ENCODE results near the gene RUBCN. TPM values are rescaled to one million over a fixed set of nuclear protein-coding genes. Genes with fewer than 3 reads are reported as not detected.

RUBCN gene
- total RNA-seq, 1 donor from 2014 or later, result 28.2 TPM

DNA sequence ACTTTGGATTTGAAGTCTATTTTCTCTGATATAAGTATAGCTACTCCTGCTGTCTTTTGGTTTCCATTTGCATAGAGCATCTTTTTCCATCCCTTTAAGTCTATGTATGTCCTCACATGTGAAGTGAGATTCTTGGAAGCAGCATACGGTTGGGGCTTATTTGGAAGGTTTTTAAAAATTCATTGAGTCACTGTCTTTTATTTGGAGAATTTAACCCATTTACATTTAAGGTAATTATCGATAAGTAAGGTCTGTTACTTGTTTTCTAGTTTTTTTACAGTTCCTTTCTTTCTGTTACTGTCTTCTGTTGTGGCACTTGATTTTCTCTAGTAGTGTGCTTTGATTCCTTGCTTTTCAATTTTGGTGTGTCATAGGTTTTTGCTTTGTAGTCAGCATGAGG is 14.0 kb downstream of the RUBCN start:
- Mint-ChIP-seq H3K4me3 (ENCODE audit: unreplicated experiment) (no peak overlapping the region), H3K27ac (ENCODE audit: unreplicated experiment) (no peak overlapping the region), H3K36me3 (ENCODE audit: low read depth, unreplicated experiment) (peaks cover 8% of the 10 kb centered on the region), H3K4me1 (ENCODE audit: low read depth, unreplicated experiment) (peaks cover 11% of the 10 kb centered on the region), H3K27me3 (ENCODE audit: low read depth, unreplicated experiment) (no peaks in the 10 kb centered on the region), H3K9me3 (ENCODE audit: unreplicated experiment) (no peaks in the 10 kb centered on the region)
- DNase-seq (ENCODE audit: low read depth) (no peak), FAIRE-seq (no peak)
- no peak overlapping the region for H3K9ac ChIP-seq (ENCODE audit: low read length)
- H3K27ac ChIP-seq (ENCODE audit: low read depth, low read length), result no peak overlapping the region
- TF ChIP-seq EZH2 (IDR thresholded peaks at IDR 0.05; ENCODE audit: insufficient read depth, low read length), result no peak
- TF ChIP-seq, protein P1, sequence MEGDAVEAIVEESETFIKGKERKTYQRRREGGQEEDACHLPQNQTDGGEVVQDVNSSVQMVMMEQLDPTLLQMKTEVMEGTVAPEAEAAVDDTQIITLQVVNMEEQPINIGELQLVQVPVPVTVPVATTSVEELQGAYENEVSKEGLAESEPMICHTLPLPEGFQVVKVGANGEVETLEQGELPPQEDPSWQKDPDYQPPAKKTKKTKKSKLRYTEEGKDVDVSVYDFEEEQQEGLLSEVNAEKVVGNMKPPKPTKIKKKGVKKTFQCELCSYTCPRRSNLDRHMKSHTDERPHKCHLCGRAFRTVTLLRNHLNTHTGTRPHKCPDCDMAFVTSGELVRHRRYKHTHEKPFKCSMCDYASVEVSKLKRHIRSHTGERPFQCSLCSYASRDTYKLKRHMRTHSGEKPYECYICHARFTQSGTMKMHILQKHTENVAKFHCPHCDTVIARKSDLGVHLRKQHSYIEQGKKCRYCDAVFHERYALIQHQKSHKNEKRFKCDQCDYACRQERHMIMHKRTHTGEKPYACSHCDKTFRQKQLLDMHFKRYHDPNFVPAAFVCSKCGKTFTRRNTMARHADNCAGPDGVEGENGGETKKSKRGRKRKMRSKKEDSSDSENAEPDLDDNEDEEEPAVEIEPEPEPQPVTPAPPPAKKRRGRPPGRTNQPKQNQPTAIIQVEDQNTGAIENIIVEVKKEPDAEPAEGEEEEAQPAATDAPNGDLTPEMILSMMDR (IDR thresholded peaks at IDR 0.05; ENCODE audit: insufficient read depth, low read depth, low read length), result no peak
- no peaks in the 10 kb centered on the region for H4K20me1 ChIP-seq (ENCODE audit: insufficient read depth, low read length)
- no peak overlapping the region for H3K4me3 ChIP-seq (ENCODE audit: insufficient read depth, low read depth, low read length)
- no peak overlapping the region for H2AFZ ChIP-seq (ENCODE audit: low read depth, low read length)
- no peaks in the 10 kb centered on the region for H3K27me3 ChIP-seq (ENCODE audit: insufficient read depth, low read length)
- no peaks in the 10 kb centered on the region for H3K36me3 ChIP-seq (ENCODE audit: insufficient read depth, low read length)
- H3K79me2 ChIP-seq (ENCODE audit: insufficient read depth, low read length), result peaks cover 38% of the 10 kb centered on the region
- peaks cover 8% of the 10 kb centered on the region for H3K4me1 ChIP-seq (ENCODE audit: insufficient read depth, low read length)
- no peak overlapping the region for H3K4me2 ChIP-seq (ENCODE audit: low read length)
- peaks cover 2% of the 10 kb centered on the region for H3K9me3 ChIP-seq (ENCODE audit: insufficient read depth, low read depth, low read length)

DNA sequence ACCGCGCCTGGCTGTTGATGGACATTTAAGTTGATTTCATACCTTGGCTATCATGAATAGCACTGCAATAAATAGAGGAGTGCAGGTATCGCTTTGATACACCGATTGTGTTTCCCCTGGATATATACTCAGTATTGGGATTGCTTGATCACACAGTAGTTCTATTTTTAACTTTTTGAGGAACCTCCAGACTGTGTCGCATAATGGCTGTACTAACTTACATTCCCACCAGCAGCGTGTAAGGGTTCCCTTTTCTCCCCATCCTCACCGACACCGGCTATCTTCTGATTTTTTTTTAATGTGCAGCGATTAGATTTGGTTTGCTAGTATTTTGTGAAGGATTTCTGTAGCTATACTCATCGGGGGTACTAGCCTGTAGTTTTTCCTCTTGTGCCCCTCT is 16.0 kb downstream of the RUBCN start:
- H2AFZ ChIP-seq (ENCODE audit: low read depth, low read length), result no peak overlapping the region
- no peaks in the 10 kb centered on the region for H3K9me3 Mint-ChIP-seq (ENCODE audit: unreplicated experiment)
- H3K9me3 ChIP-seq (ENCODE audit: insufficient read depth, low read depth, low read length), result peaks cover 2% of the 10 kb centered on the region
- H3K4me1 ChIP-seq (ENCODE audit: insufficient read depth, low read length), result peaks cover 8% of the 10 kb centered on the region
- peaks cover 14% of the 10 kb centered on the region for H3K36me3 Mint-ChIP-seq (ENCODE audit: low read depth, unreplicated experiment)
- no peak for FAIRE-seq
- no peak for DNase-seq (ENCODE audit: low read depth)
- no peak overlapping the region for H3K4me3 Mint-ChIP-seq (ENCODE audit: unreplicated experiment)
- H3K36me3 ChIP-seq (ENCODE audit: insufficient read depth, low read length), result no peaks in the 10 kb centered on the region
- H3K4me3 ChIP-seq (ENCODE audit: insufficient read depth, low read depth, low read length), result no peak overlapping the region
- H3K4me2 ChIP-seq (ENCODE audit: low read length), result no peak overlapping the region
- no peaks in the 10 kb centered on the region for H3K27me3 Mint-ChIP-seq (ENCODE audit: low read depth, unreplicated experiment)
- H3K79me2 ChIP-seq (ENCODE audit: insufficient read depth, low read length), result peaks cover 32% of the 10 kb centered on the region
- no peak overlapping the region for H3K27ac Mint-ChIP-seq (ENCODE audit: unreplicated experiment)
- no peak overlapping the region for H3K9ac ChIP-seq (ENCODE audit: low read length)
- H4K20me1 ChIP-seq (ENCODE audit: insufficient read depth, low read length), result no peaks in the 10 kb centered on the region
- no peak overlapping the region for H3K27ac ChIP-seq (ENCODE audit: low read depth, low read length)
- no peaks in the 10 kb centered on the region for H3K27me3 ChIP-seq (ENCODE audit: insufficient read depth, low read length)
- peaks cover 12% of the 10 kb centered on the region for H3K4me1 Mint-ChIP-seq (ENCODE audit: low read depth, unreplicated experiment)
- TF ChIP-seq, protein P1 (IDR thresholded peaks at IDR 0.05; ENCODE audit: insufficient read depth, low read depth, low read length), result no peak
- TF ChIP-seq EZH2 (IDR thresholded peaks at IDR 0.05; ENCODE audit: insufficient read depth, low read length), result no peak

DNA sequence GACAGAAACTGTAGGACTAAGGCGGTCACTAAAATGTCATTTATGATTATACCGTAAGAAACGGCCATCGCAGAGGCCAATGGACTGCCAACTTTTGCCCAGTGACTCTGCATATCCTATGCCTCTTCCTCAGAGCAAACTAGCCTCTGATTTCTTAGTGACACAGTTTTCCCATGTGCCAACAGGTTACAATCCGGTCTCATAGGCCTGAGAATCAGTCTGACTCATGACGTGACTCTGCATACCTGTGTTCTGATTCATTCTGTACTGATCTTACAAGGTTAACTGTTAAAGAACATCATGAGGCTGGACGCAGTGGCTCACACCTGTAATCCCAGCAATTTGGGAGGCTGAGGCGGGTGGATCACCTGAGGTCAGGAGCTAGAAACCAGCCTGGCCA is 17.8 kb downstream of the RUBCN start:
- Histone ChIP-seq H3K27ac (ENCODE audit: low read depth, low read length) (peak overlapping the region; percentile 91), H3K79me2 (ENCODE audit: insufficient read depth, low read length) (peaks cover 24% of the 10 kb centered on the region), H3K36me3 (ENCODE audit: insufficient read depth, low read length) (no peaks in the 10 kb centered on the region), H3K27me3 (ENCODE audit: insufficient read depth, low read length) (no peaks in the 10 kb centered on the region), H3K4me3 (ENCODE audit: insufficient read depth, low read depth, low read length) (no peak overlapping the region), H3K9ac (ENCODE audit: low read length) (peak overlapping the region; percentile 52), H3K4me2 (ENCODE audit: low read length) (peak overlapping the region; percentile 44), H4K20me1 (ENCODE audit: insufficient read depth, low read length) (no peaks in the 10 kb centered on the region), H3K9me3 (ENCODE audit: insufficient read depth, low read depth, low read length) (peaks cover 2% of the 10 kb centered on the region), H3K4me1 (ENCODE audit: insufficient read depth, low read length) (peaks cover 8% of the 10 kb centered on the region), H2AFZ (ENCODE audit: low read depth, low read length) (no peak overlapping the region)
- FAIRE-seq, result peak; percentile 65
- Mint-ChIP-seq H3K36me3 (ENCODE audit: low read depth, unreplicated experiment) (peaks cover 18% of the 10 kb centered on the region), H3K27ac (ENCODE audit: unreplicated experiment) (peak overlapping the region; percentile 95), H3K4me1 (ENCODE audit: low read depth, unreplicated experiment) (peaks cover 20% of the 10 kb centered on the region), H3K27me3 (ENCODE audit: low read depth, unreplicated experiment) (no peaks in the 10 kb centered on the region), H3K9me3 (ENCODE audit: unreplicated experiment) (no peaks in the 10 kb centered on the region), H3K4me3 (ENCODE audit: unreplicated experiment) (peak overlapping the region; percentile 66)
- TF ChIP-seq, protein P1 (IDR thresholded peaks at IDR 0.05; ENCODE audit: insufficient read depth, low read depth, low read length), result no peak
- no peak for TF ChIP-seq EZH2 (IDR thresholded peaks at IDR 0.05; ENCODE audit: insufficient read depth, low read length)
- peak; percentile 93 for DNase-seq (ENCODE audit: low read depth)

Data from astrocyte (in vitro differentiated cells and primary cell).